Neural cell (in vitro differentiated cells): ENCODE results near the gene ITGB1BP1.

Experiments
- CTCF ChIP-seq: fragments of 450-650 bp; IDR thresholded peaks from 2 replicates; pipeline ENCODE4 v1.5.1; 2014; ENCODE audit warnings: antibody characterized with exemption, mild to moderate bottlenecking, moderate library complexity; ENCODE audit not compliant: poor library complexity, severe bottlenecking
- EZH2 ChIP-seq: fragments of 200-600, 300-800 bp; shearing (Covaris generic), sonication (generic); IDR thresholded peaks from 2 replicates; pipeline ENCODE4 v1.6.1; 2014; ENCODE audit warnings: antibody characterized with exemption, low read length, borderline replicate concordance, mild to moderate bottlenecking; ENCODE audit not compliant: insufficient read depth, poor library complexity, severe bottlenecking
- MXI1 ChIP-seq: fragments of 450-650 bp; conservative IDR thresholded peaks from 2 replicates; pipeline ENCODE4 v1.6.1; 2014; ENCODE audit warnings: antibody characterized with exemption, mild to moderate bottlenecking; ENCODE audit not compliant: poor library complexity, severe bottlenecking
- POLR2AphosphoS5 ChIP-seq: IDR thresholded peaks from 2 replicates; pipeline ENCODE4 v1.6.1; 2012
- RAD21 ChIP-seq: fragments of 450-650 bp; conservative IDR thresholded peaks from 2 replicates; pipeline ENCODE4 v1.6.1; 2014; ENCODE audit warnings: antibody characterized with exemption, mild to moderate bottlenecking, moderate library complexity
- REST ChIP-seq: IDR thresholded peaks from 2 replicates; pipeline ENCODE4 v1.6.1; 2012; ENCODE audit warnings: borderline replicate concordance

- no peak for TF ChIP-seq POLR2AphosphoS5
- no peak for TF ChIP-seq CTCF
- no peak for TF ChIP-seq REST
- TF ChIP-seq RAD21: no peak
- TF ChIP-seq EZH2: no peak
- no peak for TF ChIP-seq MXI1
Observed at GRCh38 chr2:9466147-9466683, 42.9 kb upstream of the ITGB1BP1 start.
